Effector CD8-positive, alpha-beta T cell (primary cell): ENCODE measurements around the gene CNOT10.

Experiments used
- DNase-seq: peaks from one replicate; lab custom pipeline; 2025; lab: John Stamatoyannopoulos, UW

CNOT10 gene

GRCh38 chr3:32818229-32818969 is 133.4 kb downstream of the CNOT10 start:
- DNase-seq, result no peak

GRCh38 chr3:32818970-32819511 is 134.1 kb downstream of the CNOT10 start:
- DNase-seq, result no peak

- no peak for DNase-seq
Measured at GRCh38 chr3:32819551-32820348, 134.8 kb downstream of the CNOT10 start.

- DNase-seq, result no peak
Measured at GRCh38 chr3:32820430-32820829, 135.4 kb downstream of the CNOT10 start.

GRCh38 chr3:32820971-32821685 is 136.1 kb downstream of the CNOT10 start:
- DNase-seq, result no peak

- no peak for DNase-seq
Measured at GRCh38 chr3:32821686-32822296, 136.8 kb downstream of the CNOT10 start.

GRCh38 chr3:32822609-32823498 is 137.9 kb downstream of the CNOT10 start:
- no peak for DNase-seq
